ES-I3 (cell line): ENCODE results near the gene CCND1.

ENCODE experiments used
- H3K36me3 ChIP-seq: 2 replicates; pipeline ENCODE4 v1.6.1; 2013; ENCODE audit warnings: mild to moderate bottlenecking, low read length, control low read depth, moderate library complexity; ENCODE audit not compliant: insufficient read depth
- H3K4me1 ChIP-seq: 2 replicates; pipeline ENCODE4 v1.6.1; 2013; ENCODE audit warnings: mild to moderate bottlenecking, control low read depth, low read length; ENCODE audit not compliant: insufficient read depth
- H3K9ac ChIP-seq: 2 replicates; pipeline ENCODE4 v1.6.1; 2013; ENCODE audit warnings: low read depth, mild to moderate bottlenecking, low read length, moderate library complexity
- H3K9me3 ChIP-seq: 2 replicates; pipeline ENCODE4 v1.6.1; 2013; ENCODE audit warnings: mild to moderate bottlenecking, low read length, moderate library complexity; ENCODE audit not compliant: control insufficient read depth, insufficient read depth

Gene CCND1

DNA sequence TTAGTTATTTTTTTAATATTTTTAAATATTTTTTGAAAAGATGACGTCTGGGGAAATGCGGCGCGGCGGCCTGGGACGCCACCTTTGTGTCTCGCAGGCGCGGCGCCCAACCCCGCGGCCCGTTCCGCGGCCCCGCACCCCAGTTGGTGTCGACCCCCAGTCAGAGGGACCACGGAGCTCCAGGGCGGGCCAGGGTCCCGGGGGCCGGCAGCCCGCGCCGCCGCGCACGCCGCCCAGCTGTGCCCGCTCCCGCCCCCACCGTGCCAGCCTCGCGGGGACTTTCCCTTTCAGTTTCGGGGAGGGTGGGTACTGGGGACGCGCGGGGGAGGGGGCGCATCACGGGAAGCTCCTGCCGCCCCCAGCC lies 1.6 kb downstream of the CCND1 start:
- Histone ChIP-seq H3K36me3 (peaks cover 12% of the 10 kb centered on the region), H3K9ac (peak overlapping the region; percentile 92; the same call in 1 of the 2 replicates), H3K4me1 (peaks cover 5% of the 10 kb centered on the region; the same call in 1 of the 2 replicates), H3K9me3 (no peaks in the 10 kb centered on the region)

GRCh38 chr11:69642913-69643632 lies 2.1 kb downstream of the CCND1 start:
- H3K9ac ChIP-seq, result peak overlapping the region; percentile 92
- no peaks in the 10 kb centered on the region for H3K9me3 ChIP-seq
- H3K36me3 ChIP-seq, result peaks cover 14% of the 10 kb centered on the region
- peaks cover 5% of the 10 kb centered on the region; the same call in 1 of the 2 replicates for H3K4me1 ChIP-seq

- Histone ChIP-seq H3K9me3 (no peaks in the 10 kb centered on the region), H3K4me1 (peaks cover 5% of the 10 kb centered on the region; the same call in 1 of the 2 replicates), H3K9ac (peak overlapping the region; percentile 92; the same call in 1 of the 2 replicates), H3K36me3 (peaks cover 14% of the 10 kb centered on the region)
Measured at GRCh38 chr11:69643646-69644045, 2.7 kb downstream of the CCND1 start.

DNA sequence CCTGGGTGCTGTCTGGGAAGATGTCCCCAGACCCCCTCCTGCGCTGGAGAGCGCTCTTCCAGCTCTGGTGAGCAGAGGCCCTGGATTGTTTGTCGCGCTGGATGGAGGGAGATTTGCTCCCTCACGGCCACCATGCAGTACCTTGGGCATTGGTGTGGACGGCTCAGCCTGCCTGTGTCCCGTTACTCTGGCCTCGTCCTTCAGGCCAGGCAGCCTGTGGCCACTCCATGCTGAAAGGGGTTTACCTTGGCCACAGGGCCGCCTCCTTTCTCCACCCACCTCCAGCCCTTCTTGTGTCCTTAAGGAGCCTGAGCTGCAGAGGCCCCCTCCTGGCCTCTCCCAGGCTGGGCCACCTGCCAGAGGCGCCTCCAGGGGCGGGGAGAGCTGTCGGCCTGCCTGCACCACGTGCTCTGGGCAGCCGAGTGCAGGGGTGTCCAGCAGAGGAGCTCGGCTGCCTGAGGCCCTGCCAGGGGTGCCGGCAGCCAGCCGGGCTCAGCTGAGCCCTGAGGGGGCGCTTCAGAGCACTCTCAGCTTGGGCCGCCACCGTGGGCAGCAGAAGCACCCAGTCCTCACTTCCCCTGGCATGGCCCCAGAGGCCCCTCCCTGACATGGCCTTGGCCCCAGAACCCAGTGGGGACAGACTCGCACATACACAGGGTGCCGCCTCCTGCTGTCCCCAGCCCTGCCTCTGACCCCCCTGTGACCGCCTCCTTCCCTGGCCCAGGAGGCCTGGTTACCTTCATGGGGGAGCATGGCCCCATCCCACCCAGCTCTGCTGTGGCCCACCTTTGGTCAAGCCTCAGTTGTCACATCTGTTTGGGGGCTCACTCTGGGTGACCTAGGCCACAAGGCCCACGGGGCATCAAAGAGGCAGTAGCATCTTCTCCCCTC lies 3.4 kb downstream of the CCND1 start:
- 0 out of 2 replicates have a peak overlapping the region, but pooled peaks have one; percentile 92 for H3K9ac ChIP-seq
- peaks cover 16% of the 10 kb centered on the region for H3K36me3 ChIP-seq

GRCh38 chr11:69644962-69645675 lies 4.2 kb downstream of the CCND1 start:
- H3K36me3 ChIP-seq, result peaks cover 19% of the 10 kb centered on the region
- peaks cover 5% of the 10 kb centered on the region; the same call in 1 of the 2 replicates for H3K4me1 ChIP-seq
- no peaks in the 10 kb centered on the region for H3K9me3 ChIP-seq
- H3K9ac ChIP-seq, result no peak overlapping the region

More for the DNA sequence above, 3.4 kb downstream of the CCND1 start:
- Histone ChIP-seq H3K9me3 (no peaks in the 10 kb centered on the region), H3K4me1 (peaks cover 5% of the 10 kb centered on the region; the same call in 1 of the 2 replicates)

- H3K9ac ChIP-seq, result no peak overlapping the region
- H3K4me1 ChIP-seq, result peaks cover 5% of the 10 kb centered on the region; the same call in 1 of the 2 replicates
- H3K9me3 ChIP-seq, result no peaks in the 10 kb centered on the region
- H3K36me3 ChIP-seq, result peaks cover 19% of the 10 kb centered on the region
Measured at GRCh38 chr11:69645801-69646492, 5.0 kb downstream of the CCND1 start.

GRCh38 chr11:69646493-69647389 lies 5.8 kb downstream of the CCND1 start:
- Histone ChIP-seq H3K4me1 (peaks cover 5% of the 10 kb centered on the region; the same call in 1 of the 2 replicates), H3K9me3 (no peaks in the 10 kb centered on the region), H3K9ac (no peak overlapping the region), H3K36me3 (peaks cover 25% of the 10 kb centered on the region)

DNA sequence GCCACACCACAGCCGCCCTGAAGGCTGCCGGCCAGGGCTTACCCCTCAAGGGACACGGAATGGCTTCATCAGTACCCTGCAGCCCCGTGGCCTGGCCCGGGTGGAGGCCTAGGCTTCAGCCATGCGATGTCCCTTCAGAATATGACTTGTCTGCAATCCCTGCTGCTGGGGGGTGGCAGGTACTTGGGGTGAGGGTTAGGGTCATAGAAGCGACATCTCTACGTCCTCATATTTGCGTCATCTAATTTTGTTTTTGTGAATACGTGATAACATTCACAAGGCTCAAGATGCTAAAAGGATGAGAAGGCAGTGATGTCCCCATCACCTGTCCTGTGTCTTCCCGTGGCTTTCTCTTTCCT lies 6.4 kb downstream of the CCND1 start:
- peaks cover 29% of the 10 kb centered on the region for H3K36me3 ChIP-seq
- H3K9ac ChIP-seq, result no peak overlapping the region
- H3K9me3 ChIP-seq, result no peaks in the 10 kb centered on the region
- H3K4me1 ChIP-seq, result peaks cover 5% of the 10 kb centered on the region; the same call in 1 of the 2 replicates

GRCh38 chr11:69647761-69648497 lies 7.0 kb downstream of the CCND1 start:
- H3K9ac ChIP-seq, result no peak overlapping the region
- peaks cover 29% of the 10 kb centered on the region for H3K36me3 ChIP-seq
- H3K9me3 ChIP-seq, result no peaks in the 10 kb centered on the region
- H3K4me1 ChIP-seq, result peaks cover 5% of the 10 kb centered on the region; the same call in 1 of the 2 replicates

DNA sequence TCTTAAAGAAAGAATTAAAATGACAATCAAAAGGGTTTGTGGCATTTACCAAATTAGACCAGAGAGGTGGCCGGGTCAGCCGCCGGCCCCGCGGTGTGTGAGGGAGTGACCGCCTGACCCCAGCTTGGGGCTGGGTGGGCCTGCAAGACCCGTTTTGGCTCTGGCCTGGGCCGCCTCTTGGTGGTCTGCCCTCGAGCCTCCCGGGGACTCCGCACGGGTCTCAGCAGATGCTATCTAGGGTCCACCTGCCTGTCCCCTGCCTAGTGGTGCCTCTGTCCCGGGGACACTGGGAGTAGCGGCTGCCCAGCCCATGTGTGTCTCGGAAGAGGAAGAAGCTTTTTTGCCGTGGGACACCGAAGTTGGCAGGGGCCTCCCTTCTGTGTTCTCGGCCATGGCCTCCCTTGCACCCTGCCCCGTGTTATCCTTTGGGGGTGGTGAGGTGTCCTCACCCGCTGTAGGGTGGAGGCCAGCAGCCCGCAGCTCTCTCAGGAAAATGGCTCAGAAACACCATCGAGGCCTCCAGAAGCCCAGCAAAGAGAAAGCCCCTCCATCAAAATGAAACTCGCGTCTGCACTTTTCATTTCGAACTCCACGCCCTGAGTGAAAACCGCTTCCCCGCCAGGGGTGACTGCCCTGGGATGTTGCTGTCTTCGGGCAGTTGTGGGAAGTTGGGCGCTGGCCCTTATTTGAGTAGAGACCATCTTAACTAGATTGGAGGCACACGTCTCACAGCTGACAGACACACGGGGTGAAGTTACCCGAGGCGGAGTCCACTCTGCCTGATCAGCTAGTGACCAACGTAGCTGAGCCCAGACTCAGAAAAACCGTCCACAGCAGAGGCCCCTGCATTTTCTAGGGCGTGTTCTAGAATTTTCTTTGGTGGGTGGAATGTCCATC lies 8.0 kb downstream of the CCND1 start:
- Histone ChIP-seq H3K9me3 (no peaks in the 10 kb centered on the region), H3K4me1 (peaks cover 2% of the 10 kb centered on the region; the same call in 1 of the 2 replicates), H3K36me3 (peaks cover 25% of the 10 kb centered on the region), H3K9ac (no peak overlapping the region)

DNA sequence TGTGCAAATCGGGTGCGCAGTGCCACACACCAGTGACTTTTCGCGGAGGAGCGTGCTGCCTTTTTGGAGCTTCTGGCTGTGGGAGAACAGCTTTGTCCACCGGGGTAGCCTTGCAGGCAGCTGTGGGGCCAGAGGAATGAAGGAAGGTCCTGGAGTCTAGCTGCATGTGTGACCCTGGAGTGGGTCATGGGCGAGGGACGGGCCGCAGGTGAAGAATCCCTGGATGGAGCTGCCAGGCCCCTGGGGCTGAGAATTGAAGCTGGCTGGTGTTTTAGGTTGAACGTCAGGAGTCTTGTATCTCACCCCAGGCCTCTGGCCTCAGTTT lies 8.6 kb downstream of the CCND1 start:
- Histone ChIP-seq H3K9ac (no peak overlapping the region), H3K4me1 (no peaks in the 10 kb centered on the region; the same call in 1 of the 2 replicates), H3K36me3 (peaks cover 24% of the 10 kb centered on the region), H3K9me3 (no peaks in the 10 kb centered on the region)
